DMS53 treated with DMSO at 0.1 percent for 48 hours (cell line): ENCODE data around the gene SNX9.

Experiments
- DNase-seq: peaks from one replicate; lab custom pipeline; 2025; ENCODE audit not compliant: unreplicated experiment; lab: John Stamatoyannopoulos, UW

SNX9 gene

DNA sequence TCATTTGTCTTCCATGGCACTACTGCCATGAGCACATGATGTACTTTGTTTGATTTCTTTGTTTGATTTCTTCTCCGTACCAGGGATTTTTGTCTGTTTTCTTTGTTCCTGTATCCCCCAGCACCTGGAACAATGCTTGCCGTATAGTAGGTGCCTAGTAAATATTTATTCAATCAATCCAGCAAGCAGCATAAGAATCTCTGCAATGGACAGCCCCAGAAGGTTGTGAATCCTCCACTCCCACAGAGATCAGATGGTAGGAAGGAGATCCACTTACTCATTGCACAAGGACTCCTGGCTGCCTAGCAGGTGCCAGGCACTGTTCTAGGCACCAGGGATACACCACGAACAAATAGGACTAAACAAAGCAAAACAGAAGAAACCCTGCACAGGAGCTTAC lies 151.9 kb downstream of the SNX9 start:
- DNase-seq: no peak

DNA sequence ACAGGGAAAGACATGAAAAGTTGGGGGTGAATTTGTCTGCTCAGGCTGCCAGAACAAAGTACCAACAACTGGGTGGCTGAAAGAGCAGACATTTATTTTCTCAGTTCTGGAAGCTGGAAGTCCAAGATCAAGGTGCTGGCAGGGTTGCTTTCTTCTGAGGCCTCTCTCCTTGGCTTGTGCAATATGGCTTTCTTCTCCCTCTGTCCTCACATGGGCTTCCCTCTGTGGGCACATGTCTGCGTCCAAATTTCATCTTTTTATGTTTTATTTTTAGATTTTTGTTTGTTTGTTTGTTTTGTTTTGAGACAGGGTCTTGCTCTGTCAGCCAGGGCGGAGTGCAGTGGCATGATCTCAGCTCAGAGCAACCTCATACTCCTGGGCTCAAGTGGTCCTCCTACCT lies 152.4 kb downstream of the SNX9 start:
- no peak for DNase-seq

DNA sequence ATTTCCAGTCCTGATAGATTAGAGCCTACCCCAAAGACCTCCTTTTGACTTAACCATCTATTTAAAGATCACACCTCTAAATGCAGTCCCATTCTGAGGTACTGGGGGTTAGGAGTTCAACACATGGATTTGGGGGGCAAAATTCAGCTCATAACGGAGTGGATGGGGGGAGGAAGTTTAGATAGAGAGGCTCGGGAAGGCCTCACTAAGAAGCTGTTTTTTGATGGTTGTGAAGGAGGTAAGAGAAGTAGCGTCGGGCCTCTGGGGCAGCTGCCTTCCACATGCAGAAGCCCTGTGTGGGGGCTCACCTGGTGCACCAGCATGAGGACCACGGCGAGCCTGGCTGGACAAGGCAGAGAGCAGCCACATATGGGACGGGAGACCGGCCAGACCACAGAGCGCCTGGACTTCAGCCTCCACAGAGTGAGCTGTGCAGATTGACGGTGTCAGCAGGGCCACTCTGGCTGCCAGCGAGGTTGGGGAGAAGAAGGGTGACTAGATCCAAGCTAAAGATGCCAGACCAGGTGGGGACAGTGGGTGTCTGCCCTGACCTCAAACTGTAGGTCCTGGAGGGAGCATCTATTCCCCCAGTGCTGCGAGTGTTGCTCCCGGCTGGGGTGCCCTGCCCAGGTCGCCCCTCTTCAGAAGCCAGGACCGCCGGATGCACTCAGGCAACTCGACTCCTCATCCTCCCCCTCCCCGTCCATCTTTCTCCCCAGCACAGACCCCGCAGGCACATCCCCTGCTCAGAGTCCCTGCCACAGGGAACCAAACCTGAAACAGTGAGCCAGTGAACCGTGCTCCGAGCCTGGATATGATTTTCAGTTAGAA lies 153.5 kb downstream of the SNX9 start:
- no peak for DNase-seq

DNA sequence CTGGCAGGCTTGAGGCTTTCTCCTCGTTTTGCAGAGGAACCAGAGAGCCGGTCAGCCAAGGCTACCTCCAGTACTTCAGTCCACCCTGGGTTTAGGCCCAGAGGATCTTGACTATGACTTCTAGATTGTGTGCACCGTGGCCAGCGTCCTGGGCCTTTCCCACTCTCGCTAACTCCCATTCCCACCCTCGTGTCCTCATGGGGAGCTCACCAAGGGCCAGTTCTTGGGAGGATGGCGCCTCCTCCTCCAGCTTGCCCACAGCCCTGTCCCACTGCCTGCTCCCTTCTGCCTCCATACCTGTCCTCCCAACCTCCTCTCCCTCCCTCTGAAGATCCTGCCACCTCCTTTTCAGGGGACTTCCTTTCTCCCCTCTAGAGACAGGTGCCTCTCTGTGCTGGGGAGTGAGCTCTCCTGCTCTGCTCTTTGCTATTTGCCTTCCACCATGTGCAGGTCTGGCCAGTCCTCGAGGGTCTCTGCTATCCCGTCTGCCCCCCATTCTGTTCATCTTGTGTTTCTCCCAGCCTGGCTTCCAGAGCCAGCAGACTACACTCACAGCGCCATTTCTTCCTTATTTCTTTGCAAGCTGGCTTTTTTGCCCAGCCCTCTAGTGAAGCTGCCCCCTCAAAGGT lies 154.2 kb downstream of the SNX9 start:
- no peak for DNase-seq

DNA sequence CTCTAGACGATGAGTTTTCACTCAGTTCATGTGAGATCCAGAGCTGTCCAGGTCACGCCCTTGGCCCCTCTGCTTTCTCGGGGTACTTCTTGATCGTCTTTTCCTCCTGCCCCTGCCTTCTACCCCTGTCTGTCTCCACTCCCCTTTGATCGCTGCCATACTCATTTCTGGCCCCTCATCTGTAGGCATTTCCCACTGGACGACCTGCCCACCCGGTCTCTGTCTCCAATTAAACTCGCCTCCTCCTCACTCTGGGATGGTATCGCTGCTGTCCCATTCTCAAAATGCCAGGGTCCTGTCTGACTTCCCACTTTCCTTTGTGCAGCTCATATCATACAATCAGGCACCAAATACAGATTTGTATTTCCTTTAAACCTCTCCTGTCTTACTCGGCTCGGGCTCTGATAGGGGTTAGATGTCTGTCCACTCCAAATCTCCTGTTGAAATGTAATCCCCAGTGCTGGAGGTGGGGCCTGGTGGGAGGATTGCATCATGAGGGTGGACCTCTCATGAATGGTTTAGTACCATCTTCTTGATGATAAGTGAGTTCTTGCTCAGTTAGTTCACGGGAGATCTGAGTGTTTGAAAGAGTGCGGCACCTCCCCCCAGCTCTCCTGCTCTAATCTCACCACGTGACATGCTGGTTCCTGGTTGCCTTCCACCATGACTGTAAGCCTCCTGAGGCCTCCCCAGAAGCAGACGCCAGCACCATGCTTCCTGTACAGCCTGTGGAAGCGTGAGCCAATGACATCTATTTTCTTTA lies 155.2 kb downstream of the SNX9 start:
- DNase-seq: no peak

DNA sequence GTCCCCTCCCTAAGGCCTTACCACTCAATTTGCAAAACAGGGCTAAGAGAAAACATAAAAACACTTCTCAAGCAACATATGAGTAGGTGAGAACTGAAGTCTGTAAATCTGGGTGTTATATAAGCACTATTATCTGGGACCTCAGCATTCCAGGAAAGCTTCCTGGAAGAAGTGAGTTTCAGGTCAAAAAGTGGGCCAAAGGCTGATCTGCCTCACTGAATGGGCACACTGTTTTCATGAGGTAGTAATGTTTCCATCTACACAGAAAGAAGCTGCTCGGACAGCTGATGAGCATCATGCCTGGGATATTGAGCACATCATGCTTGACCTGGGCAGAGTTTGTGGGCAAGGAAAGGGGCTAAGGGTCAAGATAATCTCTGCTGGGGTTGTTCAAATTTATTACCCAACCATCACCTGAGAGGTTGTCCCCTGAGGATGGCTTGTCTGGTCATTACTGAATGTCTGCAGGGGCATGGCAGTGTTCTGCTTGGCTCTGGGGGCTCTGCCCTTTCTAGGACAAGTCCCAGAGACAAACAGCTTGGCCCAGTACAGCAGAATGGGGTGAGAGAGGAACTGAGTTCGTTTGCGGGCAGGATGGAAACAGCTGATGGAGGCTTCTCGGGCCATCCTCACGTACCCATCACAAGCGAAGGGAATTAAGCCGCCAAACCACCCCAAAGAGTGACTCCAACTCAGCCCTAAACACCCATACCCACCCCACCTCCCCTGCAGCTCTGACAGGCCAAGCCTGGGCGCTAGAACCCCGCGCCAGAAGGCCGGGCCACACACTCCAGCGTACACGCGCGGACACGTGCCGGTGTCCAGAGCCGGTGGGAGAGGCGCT lies 157.5 kb downstream of the SNX9 start:
- no peak for DNase-seq

DNA sequence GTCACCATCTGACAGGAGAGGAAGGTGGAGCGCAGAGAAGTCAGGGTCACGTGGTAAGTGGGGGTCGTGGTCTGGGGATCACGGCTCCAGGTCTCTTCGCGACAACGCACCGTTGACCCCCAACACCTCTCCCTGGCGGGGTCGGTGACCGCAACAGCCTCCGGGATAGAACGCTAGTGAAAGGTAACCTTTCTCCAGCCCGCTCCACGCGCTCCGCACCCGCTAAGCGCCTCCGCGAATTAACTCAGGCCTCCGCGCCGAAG lies 158.0 kb downstream of the SNX9 start:
- DNase-seq: no peak

DNA sequence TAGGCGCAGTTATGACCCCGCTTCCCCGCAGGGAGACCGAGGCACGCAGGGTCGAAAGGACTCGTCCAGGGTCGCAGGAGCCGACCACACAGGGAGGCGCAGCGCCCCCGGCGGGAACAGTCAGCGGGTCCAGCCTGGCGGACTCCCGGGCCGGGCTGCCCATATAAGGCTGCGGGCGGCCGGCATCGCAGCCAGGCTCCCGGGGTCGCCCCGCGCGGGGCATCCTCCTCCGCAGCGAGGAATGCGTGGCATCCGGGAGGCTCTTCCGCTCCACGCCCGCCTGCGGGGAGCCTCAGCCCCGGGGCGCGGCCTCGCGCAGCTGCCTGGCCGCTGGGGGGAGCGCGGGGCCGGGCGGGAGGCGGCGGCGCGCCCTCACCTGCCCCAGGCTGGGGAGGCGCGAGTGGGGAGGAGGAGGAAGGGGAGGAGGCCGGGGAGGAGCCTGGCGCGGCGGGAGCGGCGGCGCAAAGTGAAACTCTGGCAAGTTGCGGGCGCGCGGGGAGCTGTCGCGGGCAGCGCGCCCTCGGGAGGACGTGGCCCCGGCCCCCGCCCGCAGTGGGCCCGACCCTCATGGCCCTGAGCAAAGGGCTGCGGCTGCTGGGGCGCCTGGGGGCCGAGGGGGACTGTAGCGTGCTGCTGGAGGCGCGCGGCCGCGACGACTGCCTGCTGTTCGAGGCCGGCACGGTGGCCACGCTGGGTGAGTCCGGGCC lies 158.5 kb downstream of the SNX9 start, which contains the start of gene SYNJ2:
SYNJ2 (plus strand) TSS at position 469 of the 707 bp plus-strand sequence; CDS start at position 568, 99 bp downstream.
- DNase-seq: peak; percentile 27

DNA sequence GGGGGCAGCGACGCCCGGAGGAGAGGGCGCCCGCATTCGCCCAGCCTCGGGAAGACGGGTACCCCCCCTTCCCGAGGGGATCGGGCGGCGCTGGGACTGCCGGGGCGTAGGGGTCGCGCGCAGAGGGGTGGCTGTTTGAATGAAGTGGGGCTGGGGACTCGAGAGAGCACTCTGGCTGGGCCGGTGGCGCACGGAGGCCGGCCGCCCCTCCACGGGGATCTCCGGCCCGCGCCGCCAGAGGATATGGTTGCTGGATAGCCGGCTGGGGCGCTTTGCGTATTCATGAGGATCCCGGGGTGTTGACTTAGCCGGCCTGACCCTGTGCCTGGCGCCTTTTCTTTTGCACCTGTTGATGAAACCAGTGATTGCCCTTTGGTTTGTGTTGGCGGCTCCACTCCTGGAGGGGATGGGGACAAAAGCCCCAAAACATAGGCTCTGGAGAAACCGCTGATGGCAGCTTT lies 159.1 kb downstream of the SNX9 start:
- peak; percentile 22 for DNase-seq

DNA sequence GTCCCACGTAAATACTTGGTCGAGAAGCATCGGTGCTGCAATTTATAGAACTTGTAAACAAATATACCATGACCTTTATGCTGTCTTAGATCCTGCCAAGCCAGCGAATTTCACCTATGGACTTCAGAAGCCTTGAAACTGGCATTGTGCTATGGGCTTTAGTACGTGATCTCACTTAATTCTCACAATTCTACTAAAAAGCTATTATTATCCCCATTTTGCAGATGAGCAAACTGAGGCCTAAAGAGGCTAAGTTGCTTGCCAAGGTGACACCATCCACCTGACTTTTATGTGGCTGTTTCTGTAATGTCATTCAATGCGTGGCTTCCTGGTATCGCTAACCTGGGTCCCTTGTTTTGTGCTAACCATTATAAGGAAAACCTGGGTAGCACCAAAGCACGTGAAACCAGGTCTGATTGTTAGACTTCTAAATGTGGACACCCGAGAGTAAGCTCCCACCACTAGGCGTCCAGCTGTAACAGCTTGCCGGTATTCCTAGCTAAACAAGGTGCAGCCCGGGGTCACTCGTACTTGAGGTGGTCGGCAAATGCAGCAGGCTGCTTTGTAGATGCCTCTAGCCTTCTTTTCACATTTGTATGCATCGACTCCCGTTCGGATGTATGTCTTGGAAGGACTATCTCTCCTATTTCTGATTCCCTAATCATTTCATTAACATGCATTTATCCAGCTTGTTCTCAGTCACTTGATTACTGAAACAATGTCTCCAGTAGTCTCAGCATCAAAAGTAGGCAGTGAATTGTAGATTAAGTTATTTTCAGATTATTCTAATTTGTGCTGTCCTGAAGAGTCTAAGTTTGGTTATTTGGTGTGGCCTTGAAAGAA lies 159.7 kb downstream of the SNX9 start:
- DNase-seq: no peak

DNA sequence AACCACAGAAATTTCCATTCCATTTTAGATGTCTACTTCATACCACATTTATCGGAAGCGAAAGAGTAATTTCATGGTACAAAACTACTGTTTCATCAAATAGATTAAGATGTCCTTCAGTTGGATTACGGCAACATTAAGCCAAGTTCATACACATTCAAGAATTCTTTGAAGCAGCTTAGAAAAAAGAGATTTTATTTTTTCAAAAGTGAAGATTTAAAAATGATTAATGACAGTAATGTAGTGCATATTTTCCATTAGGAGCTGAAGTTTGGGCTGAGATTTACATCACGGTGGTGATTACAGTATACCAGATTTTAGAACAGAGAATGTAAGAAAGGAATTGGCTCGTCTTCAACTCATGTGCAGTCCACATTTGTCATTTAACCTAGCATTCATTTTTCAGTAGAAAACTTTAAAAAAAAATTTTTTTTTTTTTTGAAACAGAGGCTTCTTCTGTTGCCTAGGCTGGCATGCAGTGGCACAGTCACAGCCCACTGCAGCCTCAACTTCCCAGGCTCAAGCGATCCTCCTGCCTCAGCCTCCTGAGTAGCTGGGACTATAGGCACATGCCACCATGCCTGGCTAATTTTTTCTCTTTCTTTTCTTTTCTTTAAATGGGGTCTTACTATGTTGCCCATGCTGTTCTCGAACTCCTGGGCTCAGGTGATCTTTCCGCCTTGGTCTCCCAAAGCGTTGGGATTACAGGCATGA lies 160.5 kb downstream of the SNX9 start:
- no peak for DNase-seq

DNA sequence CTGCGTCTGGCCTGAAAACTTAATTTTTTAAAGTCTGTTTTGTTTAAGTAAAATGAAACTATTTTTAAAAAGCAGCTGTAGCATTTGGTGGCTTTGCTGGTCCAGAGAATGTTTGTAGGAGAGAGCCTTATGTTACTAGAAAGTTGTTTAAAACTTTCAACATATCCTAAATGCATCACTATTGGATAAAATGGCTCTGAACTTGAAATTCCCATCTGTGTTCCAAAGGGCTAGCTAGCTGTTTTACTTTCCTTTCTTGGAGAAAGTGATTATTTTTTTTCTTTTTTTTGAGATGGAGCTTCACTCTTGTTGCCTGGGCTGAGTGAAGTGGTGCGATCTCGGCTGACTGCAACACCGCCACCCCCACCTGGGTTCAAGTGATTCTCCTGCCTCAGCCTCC lies 161.1 kb downstream of the SNX9 start:
- no peak for DNase-seq

DNA sequence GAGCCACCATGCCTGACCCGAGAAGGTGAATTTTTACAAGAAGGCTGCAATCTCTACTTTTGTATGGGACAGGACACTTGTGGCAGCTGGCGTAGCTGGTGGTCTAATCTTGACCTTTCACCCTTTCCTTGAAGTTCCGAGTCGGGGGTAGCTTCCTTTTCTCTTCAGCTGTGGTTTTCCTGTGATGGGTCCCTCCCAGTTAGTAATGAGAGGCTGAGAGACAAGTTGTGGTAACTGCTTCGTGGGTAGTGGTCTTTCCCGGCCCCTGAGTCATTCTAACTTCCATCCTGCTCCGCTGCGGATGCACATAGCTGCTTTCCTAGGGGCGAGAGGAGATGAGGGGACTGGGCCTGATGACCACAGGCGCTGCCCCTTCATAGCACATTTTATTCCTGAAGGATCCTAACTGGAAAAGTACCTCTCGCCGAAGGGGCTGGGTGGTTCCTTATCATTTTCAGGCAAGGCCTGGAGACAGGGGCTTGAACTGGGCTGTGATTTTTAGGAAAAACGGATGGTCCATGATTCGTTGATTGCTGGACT lies 161.7 kb downstream of the SNX9 start:
- DNase-seq: no peak

DNA sequence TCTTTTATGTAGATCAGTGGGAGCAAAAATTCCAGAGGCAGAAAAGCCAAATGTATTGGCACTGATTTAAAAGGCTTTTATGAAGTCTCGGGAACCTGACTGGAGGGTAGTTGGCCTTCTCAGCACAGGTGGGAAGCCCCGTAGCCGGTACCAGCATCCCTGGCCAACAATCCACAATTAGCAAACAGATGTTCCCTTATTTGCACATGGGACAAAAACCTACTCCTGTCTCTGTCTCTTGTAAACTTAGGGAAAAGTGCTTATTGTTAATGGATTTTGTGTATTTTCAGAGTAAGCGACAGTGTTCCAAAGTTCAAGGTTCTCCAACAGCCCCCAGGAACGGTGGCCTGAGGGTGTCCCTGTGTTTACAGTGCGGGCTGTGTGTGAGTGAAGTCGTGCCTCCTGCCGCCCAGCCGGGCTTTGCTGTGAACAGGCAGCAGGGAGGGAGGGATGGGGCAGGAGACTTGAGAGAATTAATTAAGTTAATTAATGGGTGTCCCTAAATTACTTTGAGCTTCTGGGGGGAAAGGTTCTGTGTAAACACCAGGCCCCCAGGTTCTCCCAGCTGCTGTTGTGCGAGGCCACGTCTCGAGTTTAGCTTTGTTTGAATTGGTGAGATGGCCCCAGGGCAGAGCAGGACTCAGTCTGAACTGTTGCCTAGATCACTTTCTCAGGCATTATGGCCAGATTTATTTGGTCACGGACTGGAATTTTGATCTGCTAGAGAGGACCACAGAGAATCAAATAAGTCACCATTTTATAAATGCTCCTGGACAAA lies 162.5 kb downstream of the SNX9 start:
- DNase-seq: peak; percentile 49

DNA sequence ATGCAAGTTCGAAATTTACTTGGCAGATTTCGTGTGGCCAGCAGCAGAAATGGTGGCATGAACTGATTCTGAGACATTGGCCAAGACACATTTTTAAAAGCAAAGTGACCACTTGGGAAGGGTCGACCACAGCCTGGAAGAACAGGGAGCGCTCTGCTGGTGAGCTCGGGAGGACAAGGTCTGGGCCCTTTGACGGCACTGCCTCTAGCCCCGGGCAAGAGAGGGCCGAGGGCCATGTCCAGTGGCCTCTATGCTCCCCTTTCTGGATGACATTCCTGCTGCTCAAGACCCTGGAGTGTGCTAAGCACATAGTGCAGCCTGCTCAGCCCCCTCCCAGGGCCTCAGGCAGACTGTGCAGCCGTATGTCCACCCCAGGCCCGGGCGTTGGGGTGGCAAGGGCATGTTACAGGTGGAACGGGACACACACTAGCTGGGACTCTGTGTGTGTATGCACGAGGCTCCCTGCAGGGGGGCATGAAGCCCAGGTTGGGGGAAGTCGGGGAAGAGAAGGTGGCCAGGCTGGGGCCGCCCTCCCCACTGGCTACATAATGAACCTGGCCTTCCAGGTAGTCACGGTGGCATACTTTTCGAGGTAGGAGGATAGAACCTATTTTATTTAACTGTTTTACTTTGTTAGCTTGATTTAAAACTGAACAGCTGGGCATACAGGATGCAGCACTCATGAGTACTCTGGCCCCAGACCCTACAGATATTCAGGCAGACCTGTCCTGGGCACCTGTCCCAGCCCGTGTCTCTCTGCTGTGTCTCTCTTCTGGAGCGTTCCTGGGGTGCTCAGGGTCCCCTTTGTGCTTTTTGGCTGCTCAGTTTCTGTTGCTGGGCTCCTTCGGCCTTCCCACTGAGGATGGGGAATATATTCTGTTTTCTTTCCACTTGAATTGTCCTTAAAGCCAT lies 165.0 kb downstream of the SNX9 start:
- DNase-seq: no peak

DNA sequence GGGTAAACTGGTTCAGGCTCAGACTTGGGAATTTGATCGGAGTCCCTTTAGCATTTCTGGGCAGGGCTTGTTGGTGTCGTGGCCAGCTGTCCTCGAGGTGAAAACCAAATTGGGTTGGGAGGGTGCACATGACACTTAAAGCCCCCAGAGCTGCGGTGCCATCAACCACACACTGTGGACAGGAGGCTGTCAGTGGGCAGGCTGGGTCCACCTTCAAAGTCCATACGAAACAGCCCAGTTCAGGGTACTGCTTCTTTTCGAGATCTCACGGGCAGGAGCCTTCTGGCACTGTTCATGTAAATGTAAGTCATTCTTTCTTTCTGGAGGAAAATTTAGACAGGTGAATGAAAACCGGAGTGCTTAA lies 165.6 kb downstream of the SNX9 start:
- peak; percentile 10 for DNase-seq
